Left renal pelvis (tissue), 4 donors: ENCODE data around the gene PSRC1. TPM values are rescaled to one million over a fixed set of nuclear protein-coding genes. Genes with fewer than 3 reads are reported as not detected.

Source experiments
- DNase-seq, 4 donors: peaks; one replicate each; pipeline ENCODE4 v3.0.0-alpha.2; 2013; ENCODE audit warnings: low read depth in 4 of 4, low spot score in 3 of 4
- polyA plus RNA-seq, 4 donors: library from polyadenylated mRNA; unstranded; fragments of 120-200 nt; gene quantifications; one replicate each; pipeline ENCODE4 v1.2.1, GENCODE V29; 2013; ENCODE audit not compliant: insufficient read length in 4 of 4

Gene PSRC1
- polyA plus RNA-seq, 4 donors: 22.3 to 25.5 (median 24.4) TPM

DNA sequence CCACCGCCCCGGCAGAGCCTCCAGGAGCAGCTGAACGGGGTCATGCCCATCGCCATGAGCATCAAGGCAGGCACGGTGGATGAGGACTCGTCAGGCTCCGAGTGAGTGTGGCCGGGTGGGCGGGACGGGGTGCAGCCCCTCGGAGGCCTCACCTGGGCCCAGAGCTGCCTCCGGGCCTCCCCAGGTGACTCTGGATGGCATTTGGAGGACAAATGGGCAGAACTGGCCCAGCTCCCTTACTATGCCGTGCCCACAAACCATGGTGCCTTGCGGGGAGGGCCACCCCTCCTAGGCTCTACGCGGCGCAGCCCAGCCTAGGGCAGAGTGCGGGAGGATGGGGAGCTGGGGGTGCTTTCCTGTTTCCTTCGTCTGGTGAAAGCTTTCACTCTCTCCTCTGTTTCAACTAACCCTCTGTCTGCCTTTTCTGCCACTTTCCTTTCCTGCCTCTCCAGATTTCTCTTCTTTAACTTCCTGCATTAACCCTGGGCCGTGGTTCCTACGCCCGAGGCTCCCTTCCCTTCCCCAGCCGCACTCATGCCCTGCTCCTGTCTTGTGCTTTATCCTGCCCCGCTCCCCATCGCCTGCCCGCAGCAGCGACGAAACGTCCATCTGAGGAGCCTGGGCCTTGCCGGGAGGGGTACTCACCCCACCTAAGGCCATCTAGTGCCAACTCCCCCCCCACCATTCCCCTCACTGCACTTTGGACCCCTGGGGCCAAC, 9.2 kb downstream of the PSRC1 start:
- no peak for DNase-seq

GRCh38 chr1:109272831-109273547, 10.0 kb downstream of the PSRC1 start:
- no peak for DNase-seq

GRCh38 chr1:109272021-109272799, 10.7 kb downstream of the PSRC1 start:
- no peak for DNase-seq

GRCh38 chr1:109271458-109271857, 11.5 kb downstream of the PSRC1 start:
- no peak for DNase-seq

- no peak for DNase-seq
Observed at GRCh38 chr1:109270623-109271317, 12.2 kb downstream of the PSRC1 start.

DNA sequence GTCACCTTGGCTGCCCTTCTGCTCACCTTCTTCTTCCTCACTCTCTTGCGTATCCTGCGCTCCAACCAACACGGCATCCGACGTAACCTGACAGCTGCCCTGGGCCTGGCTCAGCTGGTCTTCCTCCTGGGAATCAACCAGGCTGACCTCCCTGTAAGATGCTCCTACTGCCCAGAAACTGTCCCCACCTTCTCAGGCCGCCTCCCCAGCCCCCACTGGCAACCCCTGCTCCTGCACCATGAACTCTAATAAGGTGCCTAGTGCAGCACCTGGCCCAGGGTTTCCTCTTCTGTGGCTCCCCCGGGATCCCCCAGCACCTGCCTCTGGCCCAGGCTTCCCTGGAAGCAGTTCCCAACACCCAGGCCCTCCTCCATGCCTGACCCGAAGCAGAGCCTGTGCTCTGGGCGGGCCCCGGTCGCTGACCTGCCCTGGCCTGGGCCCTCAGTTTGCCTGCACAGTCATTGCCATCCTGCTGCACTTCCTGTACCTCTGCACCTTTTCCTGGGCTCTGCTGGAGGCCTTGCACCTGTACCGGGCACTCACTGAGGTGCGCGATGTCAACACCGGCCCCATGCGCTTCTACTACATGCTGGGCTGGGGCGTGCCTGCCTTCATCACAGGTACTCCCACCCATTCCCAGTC, 12.8 kb downstream of the PSRC1 start:
- no peak for DNase-seq

GRCh38 chr1:109269212-109269980, 13.5 kb downstream of the PSRC1 start:
- DNase-seq: no peak

DNA sequence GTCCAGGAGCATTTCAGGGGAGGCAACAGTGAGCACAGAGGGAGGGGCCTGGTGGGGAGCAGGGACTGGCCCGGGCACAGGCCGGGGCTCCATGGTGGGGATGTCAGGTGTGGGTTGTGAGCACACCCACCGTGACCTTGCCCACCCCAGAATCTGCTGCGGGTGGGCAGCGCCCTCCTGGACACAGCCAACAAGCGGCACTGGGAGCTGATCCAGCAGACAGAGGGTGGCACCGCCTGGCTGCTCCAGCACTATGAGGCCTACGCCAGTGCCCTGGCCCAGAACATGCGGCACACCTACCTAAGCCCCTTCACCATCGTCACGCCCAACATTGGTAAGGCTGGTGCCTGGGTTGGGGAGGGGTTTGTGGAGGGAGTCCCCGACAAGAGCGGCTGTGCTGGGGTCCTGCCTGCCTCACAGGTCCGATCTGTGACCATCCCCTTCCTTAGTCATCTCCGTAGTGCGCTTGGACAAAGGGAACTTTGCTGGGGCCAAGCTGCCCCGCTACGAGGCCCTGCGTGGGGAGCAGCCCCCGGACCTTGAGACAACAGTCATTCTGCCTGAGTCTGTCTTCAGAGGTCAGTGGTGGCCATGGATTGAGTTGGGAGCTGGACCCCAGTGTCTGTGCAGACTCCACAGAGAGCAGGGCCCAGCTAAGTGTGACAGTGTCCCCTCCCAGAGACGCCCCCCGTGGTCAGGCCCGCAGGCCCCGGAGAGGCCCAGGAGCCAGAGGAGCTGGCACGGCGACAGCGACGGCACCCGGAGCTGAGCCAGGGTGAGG, 14.3 kb downstream of the PSRC1 start:
- no peak for DNase-seq

DNA sequence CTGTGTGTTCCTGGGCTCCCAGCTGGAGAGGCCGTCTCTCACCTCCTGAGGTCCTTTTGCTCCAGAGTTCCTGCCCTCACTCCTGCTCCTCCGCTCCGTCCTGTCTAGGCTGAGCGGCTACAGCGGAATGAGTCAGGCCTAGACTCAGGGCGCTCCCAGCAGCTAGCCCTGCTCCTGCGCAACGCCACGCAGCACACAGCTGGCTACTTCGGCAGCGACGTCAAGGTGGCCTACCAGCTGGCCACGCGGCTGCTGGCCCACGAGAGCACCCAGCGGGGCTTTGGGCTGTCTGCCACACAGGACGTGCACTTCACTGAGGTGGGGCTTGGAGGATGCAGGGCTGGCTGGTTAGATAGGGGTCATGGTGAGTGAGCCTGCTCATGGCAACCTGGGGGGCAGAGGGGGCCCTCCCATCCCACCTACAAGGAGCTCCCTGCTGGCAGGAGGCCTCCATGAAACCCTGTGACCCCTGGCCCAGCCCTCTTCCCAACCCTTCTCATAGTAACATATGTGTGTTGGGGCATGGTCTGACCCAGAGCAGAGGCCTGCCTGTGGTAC, 15.1 kb downstream of the PSRC1 start:
- no peak for DNase-seq

GRCh38 chr1:109266965-109267364, 16.0 kb downstream of the PSRC1 start:
- DNase-seq: no peak

- no peak for DNase-seq
Observed at GRCh38 chr1:109265741-109266330, 17.1 kb downstream of the PSRC1 start.

- DNase-seq: no peak
Observed at GRCh38 chr1:109265016-109265415, 17.9 kb downstream of the PSRC1 start.

DNA sequence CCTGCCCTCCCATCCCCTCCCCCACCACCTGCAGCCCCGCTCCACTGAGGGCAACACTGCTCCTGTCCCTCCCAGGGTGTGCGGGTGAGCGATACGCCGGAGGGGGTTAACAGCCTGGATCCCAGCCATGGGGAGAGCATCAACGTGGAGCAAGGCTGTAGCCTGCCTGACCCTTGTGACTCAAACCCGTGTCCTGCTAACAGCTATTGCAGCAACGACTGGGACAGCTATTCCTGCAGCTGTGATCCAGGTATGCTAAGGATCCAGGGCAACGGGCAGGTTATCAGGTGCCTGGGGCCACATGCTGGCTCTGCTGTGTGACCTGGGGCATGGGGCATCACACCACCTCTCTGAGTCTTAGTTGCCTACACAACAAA, 18.6 kb downstream of the PSRC1 start:
- DNase-seq: no peak

GRCh38 chr1:109263597-109264378, 19.2 kb downstream of the PSRC1 start:
- no peak for DNase-seq

DNA sequence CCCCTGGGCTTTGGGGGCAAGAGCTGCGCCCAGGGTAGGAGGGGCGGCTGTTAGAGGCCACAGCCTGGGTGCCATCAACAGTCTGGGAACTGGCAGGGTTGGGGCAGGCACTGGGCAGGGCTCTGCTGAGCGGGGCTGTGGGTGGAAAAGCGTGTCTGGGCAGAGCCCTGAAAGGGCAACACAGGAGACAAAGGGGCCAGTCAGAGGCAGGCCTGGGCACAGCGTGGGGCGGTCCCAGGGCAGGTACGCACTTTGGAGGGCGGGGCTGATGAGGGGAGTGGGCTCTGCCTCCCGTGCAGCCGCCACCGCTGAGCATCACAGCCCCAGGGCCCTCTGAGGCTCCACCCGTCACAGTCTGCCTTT, 19.7 kb downstream of the PSRC1 start:
- DNase-seq: no peak

DNA sequence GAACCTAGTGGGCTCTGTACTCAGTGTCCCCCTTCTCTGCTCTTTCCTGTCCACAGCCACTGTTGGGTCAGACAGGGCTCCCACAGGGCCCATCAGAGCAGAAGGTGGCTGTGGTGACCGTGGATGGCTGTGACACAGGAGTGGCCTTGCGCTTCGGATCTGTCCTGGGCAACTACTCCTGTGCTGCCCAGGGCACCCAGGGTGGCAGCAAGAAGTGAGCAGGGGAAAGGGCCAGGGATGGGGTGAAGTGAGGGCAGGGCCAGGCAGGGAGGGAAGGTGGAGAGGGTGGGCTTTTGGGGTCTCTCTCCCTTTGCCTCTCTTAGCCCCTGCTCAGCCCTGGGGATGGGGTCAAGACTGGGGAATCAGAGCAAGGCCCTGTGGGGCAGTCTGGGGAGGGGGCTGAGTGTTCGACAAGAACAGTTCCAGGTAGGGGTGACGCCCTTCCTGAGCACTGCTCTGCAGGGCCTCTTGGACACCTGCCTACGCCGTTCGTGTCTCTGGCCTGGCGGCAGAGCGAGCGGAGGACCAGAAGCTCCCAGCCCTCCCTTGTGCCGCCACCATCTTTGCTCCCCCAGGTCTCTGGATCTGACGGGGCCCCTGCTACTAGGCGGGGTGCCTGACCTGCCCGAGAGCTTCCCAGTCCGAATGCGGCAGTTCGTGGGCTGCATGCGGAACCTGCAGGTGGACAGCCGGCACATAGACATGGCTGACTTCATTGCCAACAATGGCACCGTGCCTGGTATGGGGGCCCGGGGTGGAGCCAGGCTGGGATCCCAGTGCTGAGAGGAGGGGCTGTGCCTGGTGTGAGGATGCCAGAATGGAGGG, 20.5 kb downstream of the PSRC1 start:
- no peak for DNase-seq

GRCh38 chr1:109261578-109261977, 21.4 kb downstream of the PSRC1 start:
- DNase-seq: no peak
